ENCODE results near the gene RYR2.
"Not testable (repeated sequence)": the region's sequence is repeated elsewhere in the genome, so short reads cannot be mapped to it uniquely, and the experiment has no call there.

RYR2 gene

DNA sequence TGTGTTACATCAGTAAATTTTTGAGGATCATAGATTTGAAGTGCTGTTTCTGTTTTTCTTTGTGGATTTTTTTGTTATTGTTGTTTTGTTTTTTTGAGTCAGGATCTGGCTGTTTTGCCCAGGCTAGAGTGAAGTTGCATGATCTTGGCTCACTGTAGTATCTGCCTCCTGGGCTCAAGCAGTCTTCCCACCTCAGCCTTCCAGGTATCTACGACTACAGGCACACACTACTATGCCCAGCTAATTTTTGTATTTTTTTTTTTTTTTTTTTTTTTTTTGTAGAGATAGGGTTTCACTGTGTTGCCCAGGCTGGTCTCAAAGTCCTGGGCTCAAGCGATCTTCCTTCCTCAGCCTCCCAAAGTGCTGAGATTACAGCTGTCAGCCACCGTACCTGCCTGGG is 236.0 kb downstream of the RYR2 start:
- not testable (repeated sequence) for DNase-seq

DNA sequence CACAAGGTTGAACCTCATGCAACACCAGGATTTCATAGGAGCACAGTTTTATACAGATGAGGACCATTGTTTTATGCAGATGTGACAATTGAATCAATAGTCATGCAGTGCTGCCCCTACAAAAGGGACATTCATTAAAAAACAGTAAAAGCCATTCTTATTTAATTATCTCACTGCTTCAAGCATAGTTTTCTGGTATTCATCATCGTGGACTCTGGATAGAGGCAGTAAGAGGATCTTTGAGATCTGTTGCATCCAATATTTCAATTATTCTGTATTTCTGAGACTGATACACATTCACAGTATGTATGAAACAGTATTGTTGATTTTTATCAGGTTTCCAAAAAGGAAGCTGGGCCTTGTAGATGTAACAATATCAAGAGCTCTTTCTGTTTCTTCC is 237.6 kb downstream of the RYR2 start:
- DNase-seq, result no peak

DNA sequence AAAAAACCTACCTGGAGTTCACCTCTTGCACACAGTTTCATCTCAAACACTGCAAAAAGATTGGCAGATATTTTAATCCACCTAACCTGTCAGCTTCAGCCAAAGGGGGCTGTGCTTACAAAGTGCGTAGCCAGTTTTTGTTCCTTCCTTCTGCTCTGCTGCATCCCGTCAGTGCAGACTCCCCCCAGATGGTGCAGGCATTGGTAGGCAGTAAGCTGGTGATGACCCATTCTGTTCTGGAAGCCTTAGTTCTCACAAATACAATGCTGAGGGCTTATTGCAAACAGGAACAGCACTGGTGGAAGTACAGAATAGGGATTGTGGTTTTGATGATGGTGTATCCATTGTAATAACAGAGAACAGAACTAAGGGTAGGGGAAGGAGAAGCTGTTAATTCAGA is 239.5 kb downstream of the RYR2 start:
- DNase-seq, result no peak

DNA sequence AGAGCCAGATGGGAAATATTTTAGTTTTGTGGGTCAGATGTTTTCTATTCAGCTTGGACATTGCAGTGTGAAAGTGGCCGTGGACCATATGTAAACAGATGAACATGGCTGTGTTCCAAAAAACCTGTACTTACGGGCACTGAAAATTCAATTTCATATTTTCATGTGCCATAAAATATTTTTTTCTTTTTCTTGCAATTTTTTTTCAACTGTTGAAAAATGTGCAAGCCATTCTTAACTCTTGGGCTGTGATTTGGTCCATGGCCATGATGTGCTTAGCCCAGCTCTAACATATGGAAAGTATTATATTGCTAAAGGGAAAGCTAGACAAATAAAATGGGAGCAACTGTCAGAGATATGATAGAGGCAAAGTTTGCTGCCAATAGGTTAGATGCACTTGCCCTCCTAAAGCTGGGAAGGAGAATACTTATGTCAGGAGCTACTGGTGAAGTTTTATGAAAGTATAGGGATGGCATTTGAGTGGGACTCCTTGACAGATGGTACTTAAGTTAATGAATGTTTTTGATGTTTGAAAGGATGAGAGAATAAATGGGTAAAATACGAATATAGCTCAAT is 240.3 kb downstream of the RYR2 start:
- no peak for DNase-seq

DNA sequence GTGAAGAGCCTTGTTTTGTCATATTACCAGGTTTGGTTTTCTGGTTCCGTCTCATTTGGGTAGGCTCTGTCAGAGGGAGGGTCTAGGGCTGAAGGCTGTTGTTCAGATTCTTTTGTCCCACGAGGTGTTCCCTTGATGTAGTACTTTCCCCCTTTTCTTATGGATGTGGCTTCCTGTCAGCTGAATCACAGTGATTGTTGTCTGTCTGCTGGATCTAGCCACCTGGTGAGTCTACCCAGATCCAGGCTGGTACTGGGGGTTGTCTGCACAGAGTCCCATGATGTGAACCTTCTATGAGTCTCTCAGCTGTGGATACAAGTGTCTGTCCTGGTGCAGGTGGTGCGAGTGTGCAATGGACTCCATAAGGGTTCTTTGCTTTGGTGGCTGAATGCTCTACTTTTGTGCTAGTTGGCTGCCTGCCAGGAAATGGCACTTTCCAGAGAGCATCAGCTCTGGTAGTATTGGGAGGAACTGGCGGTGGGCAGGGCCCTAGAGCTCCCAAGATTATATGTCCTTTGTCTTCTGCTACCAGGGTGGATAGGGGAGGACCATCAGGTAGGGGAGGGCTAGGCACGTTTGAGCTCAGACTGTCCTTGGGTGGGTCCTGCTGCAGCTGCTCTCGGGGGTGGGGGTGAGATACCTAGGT is 246.0 kb downstream of the RYR2 start:
- DNase-seq, result no peak

DNA sequence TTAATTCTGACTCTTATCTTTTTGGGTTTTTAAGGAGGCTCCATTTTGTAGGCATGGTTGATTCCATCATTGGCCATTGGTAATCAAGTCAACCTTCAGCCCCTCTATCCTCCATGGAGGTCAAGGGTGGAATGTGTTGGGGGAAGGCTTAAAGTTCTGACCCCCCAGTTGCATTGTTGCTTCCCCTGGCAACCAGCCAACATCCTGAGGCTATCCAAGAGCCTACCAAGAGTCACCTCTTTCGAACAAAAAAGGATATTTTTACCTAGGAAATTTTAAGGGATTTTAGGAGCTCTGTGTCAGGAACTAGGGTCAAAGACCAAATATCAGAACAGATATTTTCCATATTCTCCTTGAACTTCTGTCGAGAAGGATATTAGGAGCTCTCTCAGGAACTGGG is 251.8 kb downstream of the RYR2 start:
- no peak for DNase-seq

DNA sequence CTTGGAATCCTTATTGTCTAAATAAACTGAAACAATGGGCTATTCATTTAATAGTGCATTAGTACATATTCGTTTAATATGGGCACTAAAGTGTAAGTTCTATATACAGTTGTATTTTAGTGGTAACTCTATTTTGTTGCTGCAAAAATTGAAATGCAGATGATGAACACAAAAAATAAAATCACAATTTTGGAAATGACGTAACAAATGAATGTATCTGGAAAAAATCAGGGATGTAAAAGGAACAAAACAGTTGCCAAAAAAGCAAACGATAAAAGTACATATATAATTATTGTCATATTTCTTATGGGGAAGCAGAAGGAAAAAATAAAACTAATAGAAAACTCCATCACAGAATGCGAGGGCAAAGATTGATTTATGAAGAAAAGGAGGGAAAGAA is 254.9 kb downstream of the RYR2 start:
- DNase-seq, result no peak

DNA sequence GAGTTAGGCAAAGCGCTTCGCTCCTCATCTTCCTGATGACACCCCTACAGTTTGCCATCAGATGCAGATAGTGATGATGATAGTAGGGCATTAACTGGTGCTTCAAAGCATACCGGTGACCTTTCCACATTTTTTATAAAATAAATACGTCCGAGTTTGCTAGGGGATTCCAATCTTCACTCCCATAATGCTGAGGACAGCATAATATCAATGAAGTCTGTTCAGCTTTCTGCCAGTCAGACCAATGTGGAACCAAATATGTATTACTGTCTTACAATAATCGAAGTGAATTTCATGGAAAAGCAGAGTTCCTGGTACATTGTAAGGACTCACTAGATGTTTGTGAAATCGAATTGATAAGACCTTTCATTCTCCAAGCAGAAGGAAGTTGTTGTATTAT is 258.7 kb downstream of the RYR2 start:
- DNase-seq, result no peak

DNA sequence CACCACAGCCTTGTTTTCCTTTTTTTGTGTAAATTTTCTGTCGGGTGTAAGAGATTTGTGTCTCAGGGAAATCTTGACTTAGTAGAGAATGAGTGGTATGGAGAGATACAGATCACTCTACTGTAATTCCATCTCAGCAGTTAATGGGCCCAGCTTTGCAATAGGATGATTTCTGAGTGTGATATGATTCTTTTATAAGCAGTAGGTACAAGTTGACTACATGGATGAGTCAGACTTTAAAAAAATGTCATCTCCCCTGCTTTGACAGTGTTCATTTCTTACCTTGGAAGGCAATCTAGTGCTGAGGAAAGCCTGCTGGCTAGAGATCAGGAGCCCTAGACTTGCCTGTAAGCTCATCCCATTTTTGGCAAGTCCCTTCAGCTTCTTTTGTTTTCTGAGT is 261.9 kb downstream of the RYR2 start:
- DNase-seq, result no peak

DNA sequence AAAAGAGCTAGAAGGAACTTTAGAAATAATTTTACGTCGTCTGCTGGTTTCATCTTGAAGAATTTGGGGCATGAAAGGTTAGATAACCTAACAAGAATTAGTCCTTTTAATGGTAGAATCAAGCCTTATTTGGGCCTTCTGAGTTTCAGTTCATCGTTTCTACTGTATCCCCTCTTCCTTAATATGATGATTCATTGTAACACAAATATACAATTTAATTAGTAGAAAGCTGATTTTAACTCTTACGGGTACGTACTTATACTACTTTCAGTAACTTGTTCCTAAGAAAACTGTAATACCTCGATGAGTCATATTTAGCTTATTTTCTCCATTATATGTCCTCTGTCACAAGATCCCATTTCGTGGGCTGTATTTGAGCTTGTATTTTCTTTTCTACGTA is 264.7 kb downstream of the RYR2 start:
- no peak for DNase-seq

DNA sequence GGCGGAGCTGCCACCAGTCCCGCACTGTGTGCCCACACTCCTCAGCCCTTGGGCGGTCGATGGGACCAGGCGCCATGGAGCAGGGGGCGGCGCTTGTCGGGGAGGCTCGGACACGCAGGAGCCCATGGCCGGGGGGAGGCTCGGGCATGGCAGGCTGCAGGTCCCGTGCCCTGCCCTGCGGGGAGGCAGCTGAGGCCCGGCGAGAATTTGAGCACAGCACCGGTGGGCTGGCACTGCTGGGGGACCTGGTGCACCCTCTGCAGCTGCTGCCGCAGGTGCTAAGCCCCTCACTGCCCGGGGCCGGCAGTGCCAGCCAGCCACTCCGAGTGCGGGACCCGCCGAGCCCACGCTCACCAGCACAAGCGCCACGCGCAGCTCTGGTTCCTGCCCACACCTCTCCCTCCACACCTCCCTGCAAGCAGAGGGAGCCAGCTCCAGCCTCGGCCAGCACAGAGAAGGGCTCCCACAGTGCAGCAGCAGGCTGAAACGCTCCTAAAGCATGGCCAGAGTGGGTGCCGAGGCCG is 267.7 kb downstream of the RYR2 start:
- DNase-seq, result no peak

DNA sequence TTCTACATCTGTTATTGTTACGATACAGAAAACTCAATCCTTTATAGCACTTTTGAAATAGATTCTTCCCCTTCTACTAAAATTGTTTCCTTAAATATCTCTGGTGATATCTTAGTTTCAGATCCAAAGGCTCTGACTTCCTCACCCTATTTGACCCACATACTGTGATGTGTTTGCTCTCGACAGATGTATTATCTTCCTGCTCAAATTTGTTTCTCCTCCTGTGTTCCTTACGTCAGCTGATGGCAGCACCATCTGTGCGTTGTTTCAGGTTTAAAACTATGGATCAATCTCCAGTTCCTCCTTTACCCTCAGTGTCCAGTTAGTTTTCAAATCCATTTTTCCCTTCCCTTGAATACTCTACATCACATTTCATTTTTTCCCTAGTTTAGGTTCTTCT is 274.4 kb downstream of the RYR2 start:
- no peak for DNase-seq

DNA sequence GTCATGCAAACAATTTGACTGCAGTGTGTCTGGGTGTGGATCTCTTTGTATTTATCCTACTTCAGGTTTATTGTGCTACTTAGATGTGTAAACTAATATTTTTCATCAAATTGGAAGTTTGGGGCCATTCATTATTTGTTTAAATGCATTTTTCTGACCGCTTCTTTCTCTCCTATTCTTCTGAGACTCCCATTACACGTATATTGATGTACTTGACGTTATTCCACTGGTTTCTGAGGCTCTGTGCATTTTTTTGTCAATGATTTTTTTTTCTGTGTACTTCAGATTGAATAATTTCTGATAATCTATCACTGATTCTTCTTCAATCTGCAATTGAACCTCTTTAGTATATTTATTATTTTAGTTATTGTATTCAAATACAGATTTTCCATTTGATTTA is 276.8 kb downstream of the RYR2 start:
- DNase-seq, result no peak

DNA sequence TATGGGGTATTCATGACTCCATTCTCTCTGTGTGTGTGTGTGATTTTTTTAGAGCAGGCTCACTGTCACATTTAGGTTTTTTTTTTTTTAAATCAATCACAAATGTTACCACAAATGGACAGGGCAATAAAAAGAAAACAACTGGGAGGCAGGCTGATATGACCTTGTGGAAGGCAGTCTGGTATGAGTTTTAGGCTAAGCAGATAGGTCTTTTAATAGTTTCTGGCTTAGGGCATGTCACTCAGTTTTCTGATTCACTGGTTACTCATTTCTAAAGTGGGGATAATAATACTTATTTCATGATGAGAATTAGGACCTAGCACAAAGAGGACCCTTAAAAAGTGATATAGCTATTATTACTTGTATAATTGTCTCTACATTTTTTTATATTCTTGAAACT is 278.9 kb downstream of the RYR2 start:
- DNase-seq, result no peak

DNA sequence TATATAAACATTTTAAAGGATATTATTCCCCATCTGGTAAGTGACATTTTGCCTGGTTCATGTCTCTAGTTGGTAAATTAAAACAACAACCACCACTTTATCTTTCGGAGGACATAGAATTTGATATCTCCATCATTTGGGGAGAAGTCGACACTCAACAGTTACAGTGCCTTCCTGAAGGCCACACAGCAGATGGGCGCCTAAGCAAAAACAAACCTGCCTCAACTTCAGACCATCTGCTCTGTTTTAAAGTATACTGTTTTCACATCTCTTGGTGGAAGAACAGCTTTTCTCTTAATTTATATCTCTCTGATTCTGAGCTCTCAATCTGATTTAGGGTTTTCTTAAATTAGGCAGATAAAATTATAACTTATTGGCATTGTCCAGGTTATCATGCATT is 282.2 kb downstream of the RYR2 start:
- no peak for DNase-seq

DNA sequence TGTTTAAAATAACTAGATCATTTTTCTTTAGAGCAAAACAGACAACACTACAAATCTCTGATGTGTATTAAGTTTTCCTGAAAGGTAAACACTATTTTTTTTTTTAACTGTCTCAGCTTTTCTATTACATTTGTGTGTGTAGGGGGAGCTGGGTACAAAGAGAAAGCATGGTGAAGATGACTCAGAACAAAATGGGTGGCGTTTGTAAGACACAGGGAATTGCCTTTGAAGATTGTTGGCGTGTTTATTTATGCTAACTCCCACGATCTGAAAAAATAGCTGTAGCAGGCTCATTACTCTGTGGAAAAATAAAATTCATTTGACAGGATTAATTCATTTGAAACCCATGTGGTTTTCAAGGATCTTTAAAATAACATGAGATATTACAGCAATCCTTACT is 285.1 kb downstream of the RYR2 start:
- no peak for DNase-seq

DNA sequence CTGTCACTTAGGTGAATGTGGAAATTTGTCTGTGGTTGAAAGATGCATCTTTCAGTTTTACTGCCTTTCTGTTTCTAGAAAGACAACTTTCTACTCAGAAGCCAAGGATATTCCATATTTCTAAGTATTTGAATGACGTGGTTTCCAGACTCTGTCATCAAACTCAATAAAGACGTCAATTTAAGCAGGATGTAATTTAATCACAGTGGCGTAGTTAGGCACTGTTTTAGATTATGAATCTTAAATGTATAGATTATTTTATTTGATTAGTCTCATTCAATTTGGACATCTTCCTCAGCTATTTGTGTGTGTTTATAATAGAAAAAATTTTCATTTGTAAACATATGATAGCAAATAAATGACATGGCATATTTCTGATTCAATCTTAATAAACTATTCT is 298.9 kb downstream of the RYR2 start:
- no peak for DNase-seq

DNA sequence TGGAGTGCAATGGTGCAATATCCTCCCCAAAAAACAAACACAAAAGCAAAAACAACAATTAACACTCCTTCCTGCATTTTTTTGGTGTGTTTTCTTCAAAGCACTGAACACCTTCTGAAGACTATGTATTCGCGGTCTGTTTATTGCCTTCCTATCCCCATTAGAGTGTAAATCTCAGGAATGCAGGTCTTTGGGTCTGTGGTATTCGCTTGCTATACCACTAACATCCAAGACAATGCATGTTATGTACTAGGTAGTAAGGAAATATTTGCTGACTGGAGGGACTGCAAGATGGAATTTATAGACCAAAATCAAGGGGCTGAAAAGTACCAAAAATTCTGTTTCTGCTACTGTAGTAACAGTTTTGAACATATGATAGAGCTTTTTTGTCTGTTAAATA is 299.4 kb downstream of the RYR2 start:
- DNase-seq, result no peak

DNA sequence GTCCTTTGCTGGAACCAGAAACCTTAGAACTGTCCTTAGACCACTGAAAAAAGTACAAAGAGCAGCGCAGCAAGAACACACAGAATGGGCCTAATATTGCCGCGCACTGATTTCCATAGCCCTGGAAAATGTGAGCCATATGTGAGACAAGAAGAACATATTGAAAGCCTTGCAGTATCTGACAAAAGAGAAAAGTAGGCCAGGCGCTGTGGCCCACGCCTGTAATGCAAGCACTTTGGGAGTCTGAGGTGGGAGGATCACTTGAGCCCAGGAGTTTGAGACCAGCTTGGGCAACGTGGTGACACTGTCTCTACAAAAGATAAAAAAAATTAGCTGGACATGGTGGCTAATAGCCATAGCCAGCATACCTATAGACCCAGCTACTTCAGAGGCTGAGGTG is 300.7 kb downstream of the RYR2 start:
- DNase-seq, result no peak

DNA sequence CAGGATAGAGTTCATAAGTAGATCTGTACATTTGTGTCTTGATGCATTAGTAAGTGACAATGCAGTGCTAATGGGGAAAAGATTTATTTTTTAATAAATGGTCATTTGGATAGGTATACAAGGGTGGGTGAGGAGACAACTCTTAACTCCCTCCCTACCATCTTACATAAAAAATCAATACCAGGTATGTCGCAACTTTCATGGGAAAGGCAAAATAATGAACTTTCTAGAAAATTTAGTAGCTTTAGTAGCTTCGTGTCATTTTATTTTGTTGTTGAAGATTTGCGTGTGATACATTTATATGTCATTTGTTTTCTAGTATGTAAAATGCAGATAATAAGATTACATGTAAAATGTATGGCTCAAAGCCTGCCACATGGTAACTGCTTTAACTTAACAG is 310.8 kb downstream of the RYR2 start:
- DNase-seq, result no peak

DNA sequence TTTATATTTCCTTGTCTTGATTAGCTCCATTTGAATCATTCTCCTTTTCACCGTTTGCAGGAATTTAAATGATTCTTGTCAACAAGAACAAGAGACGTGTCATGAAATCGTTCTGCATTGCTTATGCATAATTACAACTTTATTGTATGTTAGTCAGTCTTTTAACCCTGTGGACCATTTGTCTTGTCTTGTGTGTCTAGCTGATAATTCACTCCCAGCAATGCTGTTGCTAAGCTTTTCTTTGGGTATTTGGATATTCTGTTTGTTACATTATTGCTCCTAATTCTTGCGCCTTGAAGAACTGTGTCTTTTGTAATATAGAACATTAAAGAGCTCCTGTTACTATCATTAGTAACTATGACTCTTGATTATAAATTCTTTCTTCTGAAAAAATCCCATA is 311.9 kb downstream of the RYR2 start:
- no peak for DNase-seq

DNA sequence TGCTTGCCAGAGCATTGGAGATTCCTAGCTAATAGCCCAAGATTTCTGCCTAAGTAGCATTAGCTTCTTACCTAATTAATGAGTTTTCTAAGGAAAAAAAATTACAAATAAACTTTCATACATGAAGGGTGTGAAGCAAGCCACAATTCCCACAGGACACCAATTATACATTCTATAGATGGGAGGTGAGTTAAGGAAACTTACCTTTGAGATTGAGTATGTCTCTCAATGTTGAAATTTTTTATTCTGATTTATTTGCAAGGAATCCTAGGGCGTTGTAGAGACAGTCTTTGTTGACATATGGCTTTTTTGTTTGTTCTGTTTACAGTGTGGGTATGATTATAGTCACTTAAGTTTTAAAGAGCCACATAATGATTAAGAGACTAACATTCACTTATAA is 313.0 kb downstream of the RYR2 start:
- no peak for DNase-seq

DNA sequence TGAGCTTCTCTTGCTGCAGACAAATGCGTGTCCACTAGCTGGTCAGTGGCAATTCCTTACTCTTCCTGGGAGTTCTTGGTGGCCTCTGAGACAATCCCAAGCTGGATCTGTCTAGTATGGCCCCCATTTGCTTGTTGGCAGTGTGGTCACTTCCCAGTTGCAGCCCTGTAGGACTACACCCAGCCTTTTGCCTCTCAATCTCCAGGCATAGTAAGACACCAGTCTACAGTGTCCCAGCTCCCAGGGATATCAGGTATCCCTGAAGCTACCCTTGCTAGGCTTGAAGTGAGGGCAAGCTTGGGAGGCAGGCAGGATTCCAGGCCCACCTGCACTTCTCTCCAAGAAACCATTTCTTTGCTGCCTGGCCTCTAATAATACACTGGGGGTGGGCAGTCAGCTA is 316.6 kb downstream of the RYR2 start:
- no peak for DNase-seq

DNA sequence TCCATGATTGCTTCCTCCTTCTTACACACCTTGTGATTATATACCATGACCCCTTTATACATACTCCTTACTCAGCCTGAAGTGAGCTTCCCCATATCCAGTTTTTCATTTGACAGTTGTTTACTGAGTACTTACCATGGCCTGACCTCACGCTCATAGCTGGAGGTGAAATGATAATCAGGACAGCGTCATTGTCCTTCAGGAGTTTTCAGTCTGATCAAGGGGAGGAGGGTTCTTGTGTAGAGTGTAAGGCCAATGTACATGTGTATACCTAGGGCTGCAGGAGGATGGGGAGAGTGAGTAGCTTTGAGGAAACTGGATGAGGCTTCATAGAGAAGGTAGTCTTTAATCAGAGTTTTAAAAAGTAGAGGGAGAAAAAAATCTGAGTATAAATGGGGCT is 325.8 kb downstream of the RYR2 start:
- no peak for DNase-seq

DNA sequence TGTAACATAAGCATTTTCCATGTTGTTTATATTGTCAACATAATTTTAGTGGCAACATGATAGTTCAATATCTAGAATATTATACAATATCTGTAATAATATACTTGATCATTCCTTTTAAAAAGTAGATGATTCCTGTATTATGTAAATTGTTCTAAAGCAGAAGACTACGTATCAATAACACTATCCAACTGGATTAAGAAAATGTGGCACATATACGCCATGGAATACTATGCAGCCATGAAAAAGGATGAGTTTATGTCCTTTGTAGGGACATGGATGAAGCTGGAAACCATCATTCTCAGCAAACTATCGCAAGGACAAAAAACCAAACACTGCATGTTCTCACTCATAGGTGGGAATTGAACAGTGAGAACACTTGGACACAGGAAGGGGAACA is 329.5 kb downstream of the RYR2 start:
- DNase-seq, result not testable (repeated sequence)
